GM12878 (cell line): ENCODE data around the gene CCT6A. TPM values are rescaled to one million over a fixed set of nuclear protein-coding genes. Genes with fewer than 3 reads are reported as not detected.

Source experiments
- ATAC-seq: fragments of 200-7000 bp; cut with Tn5 transposase; 3 replicates; pipeline ENCODE4 v1.9.1; 2020; ENCODE audit warnings: mild to moderate bottlenecking, moderate library complexity
- Bru-seq: library from RNA; stranded (reverse); fragments of 400-500 nt; gene quantifications from one replicate; lab custom pipeline; 2021; lab: Mats Ljungman, UMichigan
- BruChase-seq, 2 experiments: library from RNA; stranded (reverse); fragments of 400-500 nt; gene quantifications; one replicate each; lab custom pipeline; 2021; lab: Mats Ljungman, UMichigan
- BruUV-seq: library from RNA; stranded (reverse); fragments of 400-500 nt; replicated peaks from 2 replicates; lab custom pipeline; 2021; lab: Mats Ljungman, UMichigan
- CTCF ChIA-PET: fragments of 300-600 bp; sonication (Branson Sonifier 250); formaldehyde crosslinking; extraction: SDS; loops from one replicate; lab custom pipeline; 2021; ENCODE audit warnings: inconsistent platforms; lab: Yijun Ruan, JAX
- POLR2A ChIA-PET: fragments of 350-600 bp; formaldehyde crosslinking; extraction: SDS; loops from one replicate; lab custom pipeline; 2021; ENCODE audit warnings: inconsistent platforms; lab: Charles Lee
- RAD21 ChIA-PET: fragments of 300-600 bp; sonication (Branson Sonifier 250); formaldehyde crosslinking; loops from one replicate; lab custom pipeline; 2023; ENCODE audit warnings: antibody characterized with exemption; ENCODE audit not compliant: unreplicated experiment; lab: Charles Lee
- SMC1A ChIA-PET: fragments of 300-600 bp; sonication (Branson Sonifier 250); formaldehyde crosslinking; loops from one replicate; lab custom pipeline; 2023; ENCODE audit not compliant: unreplicated experiment, uncharacterized antibody; lab: Charles Lee
- DNase-seq: peaks from one replicate; pipeline ENCODE4 v3.0.0-alpha.2; 2011; ENCODE audit warnings: low read depth, low spot score
- FAIRE-seq: peaks from 3 replicates; lab custom pipeline; 2011; peaks lifted over from hg19 to GRCh38; lab: Jason Lieb, UNC
- H2AFZ ChIP-seq: 2 replicates; pipeline ENCODE4 v1.6.0; 2011; ENCODE audit warnings: low read depth, low read length, control low read depth; ENCODE audit not compliant: control insufficient read depth
- H3K27ac ChIP-seq: 2 replicates; pipeline ENCODE4 v1.5.1; 2011; ENCODE audit warnings: control low read depth; ENCODE audit not compliant: control insufficient read depth, insufficient read depth
- H3K27me3 ChIP-seq, 2 experiments: replicated peaks in 1 of 2; 2 replicates each; pipeline versions ENCODE4 v1.6.0 to v1.6.1; 2011; ENCODE audit warnings: low read length in 1 of 2; ENCODE audit not compliant: control insufficient read depth in 2 of 2, insufficient read depth in 2 of 2
- H3K36me3 ChIP-seq, 2 experiments: 2 replicates each; pipeline ENCODE4 v1.5.1; 2011; ENCODE audit warnings: low read length in 1 of 2; ENCODE audit not compliant: control insufficient read depth in 2 of 2, insufficient read depth in 2 of 2
- H3K4me1 ChIP-seq: 2 replicates; pipeline ENCODE4 v1.6.1; 2011; ENCODE audit warnings: mild to moderate bottlenecking, low read length, moderate library complexity, mixed read lengths; ENCODE audit not compliant: control insufficient read depth, insufficient read depth
- H3K4me2 ChIP-seq: 2 replicates; pipeline ENCODE4 v1.6.0; 2011; ENCODE audit warnings: control low read depth; ENCODE audit not compliant: control insufficient read depth, insufficient read depth
- H3K4me3 ChIP-seq: fragments of 200-600 bp; sonication (generic); 2 replicates; pipeline ENCODE4 v1.5.1; 2016
- H3K79me2 ChIP-seq: 2 replicates; pipeline ENCODE4 v1.6.0; 2011; ENCODE audit warnings: low read length; ENCODE audit not compliant: control insufficient read depth, insufficient read depth
- H3K9ac ChIP-seq: 2 replicates; pipeline ENCODE4 v1.8.0; 2011; ENCODE audit warnings: low read length, control low read depth, mixed read lengths; ENCODE audit not compliant: control insufficient read depth, insufficient read depth
- H3K9me3 ChIP-seq: replicated peaks from 3 replicates; pipeline ENCODE4 v1.5.1; 2011; ENCODE audit warnings: mild to moderate bottlenecking, low read length; ENCODE audit not compliant: control insufficient read depth, insufficient read depth
- H4K20me1 ChIP-seq: 2 replicates; pipeline ENCODE4 v1.6.0; 2011; ENCODE audit not compliant: control insufficient read depth, insufficient read depth
- BCL11A ChIP-seq: IDR thresholded peaks from 2 replicates; pipeline ENCODE4 v1.6.1; 2011; ENCODE audit warnings: low read depth, low read length
- FOXK2 ChIP-seq: fragments of 450-650 bp; IDR thresholded peaks from 2 replicates; pipeline ENCODE4 v1.6.1; 2017; ENCODE audit warnings: mild to moderate bottlenecking, moderate library complexity
- MEF2B ChIP-seq: fragments of 450-650 bp; IDR thresholded peaks from 2 replicates; pipeline ENCODE4 v1.6.1; 2018; ENCODE audit warnings: mild to moderate bottlenecking, moderate library complexity; ENCODE audit not compliant: partially characterized antibody, poor library complexity, severe bottlenecking
- NBN ChIP-seq: fragments of 450-650 bp; IDR thresholded peaks from 2 replicates; pipeline ENCODE4 v1.6.1; 2016
- NFYA ChIP-seq: IDR thresholded peaks from 2 replicates; pipeline ENCODE4 v1.6.1; 2011; ENCODE audit warnings: low read depth, mild to moderate bottlenecking, low read length, improper control_type of control experiment, borderline replicate concordance
- NR2C2 ChIP-seq: IDR thresholded peaks from 2 replicates; pipeline ENCODE4 v1.6.1; 2011; ENCODE audit warnings: borderline replicate concordance, low read depth; ENCODE audit not compliant: control insufficient read depth, insufficient read length
- POU2F2 ChIP-seq: IDR thresholded peaks from 3 replicates; pipeline ENCODE4 v1.6.1; 2011; ENCODE audit warnings: low read depth, mild to moderate bottlenecking, low read length, borderline replicate concordance
- RAD21 ChIP-seq: IDR thresholded peaks from 2 replicates; pipeline ENCODE4 v1.6.1; 2011; ENCODE audit warnings: mild to moderate bottlenecking, low read depth, low read length, moderate library complexity; ENCODE audit not compliant: insufficient read depth
- SUPT20H ChIP-seq: IDR thresholded peaks from 2 replicates; pipeline ENCODE4 v1.6.1; 2011; ENCODE audit warnings: low read depth, mild to moderate bottlenecking, low read length, moderate library complexity, borderline replicate concordance; ENCODE audit not compliant: control insufficient read depth
- SUZ12 ChIP-seq: fragments of 200-600 bp; sonication (generic); IDR thresholded peaks from one replicate; pipeline ENCODE4 v1.6.1; 2018; ENCODE audit warnings: antibody characterized with exemption, mild to moderate bottlenecking; ENCODE audit not compliant: unreplicated experiment
- YY1 ChIP-seq: IDR thresholded peaks from 2 replicates; pipeline ENCODE4 v1.6.1; 2011; ENCODE audit warnings: low read depth, mild to moderate bottlenecking, low read length
- ZBED1 ChIP-seq: IDR thresholded peaks from 2 replicates; pipeline ENCODE4 v1.6.1; 2016; ENCODE audit warnings: borderline replicate concordance
- WGBS: methylation state at CpG from one replicate; pipeline ENCODE4 v1.1.6; 2016; ENCODE audit warnings: low lambda C conversion rate; ENCODE audit not compliant: insufficient replicate concordance, insufficient coverage; ENCODE audit errors: missing lambda C conversion rate; 5-methylcytosine and 5-hydroxymethylcytosine counted together
- in situ Hi-C: fragments of 300-500 bp; cut with MboI; formaldehyde crosslinking; loops from 9 replicates; pipeline ENCODE4 v1.14.3; 2018; ENCODE audit warnings: mixed read lengths
- intact Hi-C: fragments of 100-400 bp; cut with micrococcal nuclease; formaldehyde crosslinking; loops from one replicate; pipeline ENCODE4 v1.14.2; 2022; ENCODE audit not compliant: unreplicated experiment
- long read RNA-seq, 2 experiments: library from polyadenylated mRNA; unstranded; transcript quantifications; one replicate each; pipeline ENCODE4 v2.0.0, GENCODE V29; 2019 to 2020
- polyA minus RNA-seq, 3 experiments: library from RNA; depleted of rRNA, polyadenylated mRNA; stranded (reverse); fragments of >200 nt; gene quantifications; 2 replicates each; pipeline ENCODE4 v1.2.3, GENCODE V29; 2011
- polyA plus RNA-seq, 11 experiments: library from polyadenylated mRNA; depleted of rRNA in 4 of 11; unstranded in 6 of 11; stranded (reverse) in 5 of 11; fragments of >200 nt; fragmentation: Nextera tagmentation in 4 of 11; fragmentation: Illumina TruSeq in 1 of 11; extraction: Ambion mirVana in 4 of 11; extraction: Trizol in 1 of 11; gene quantifications; 1 replicate in 1 of 11; 2 replicates in 10 of 11; pipeline versions ENCODE4 v1.2.1 to v1.2.3, GENCODE V29; 2011 to 2016; ENCODE audit warnings: inconsistent platforms in 2 of 11, missing spikeins in 2 of 11, low read depth in 1 of 11
- total RNA-seq, 4 experiments: library from RNA; depleted of rRNA in 3 of 4; stranded (reverse); fragments of >200 nt in 3 of 4; fragmentation: Illumina TruSeq in 1 of 4; extraction: Trizol in 1 of 4; gene quantifications; 2 replicates each; pipeline versions ENCODE4 v1.2.1 to v1.2.3, GENCODE V29; 2013 to 2021
- TF ChIP-seq, protein P1 (sequence below): IDR thresholded peaks from 2 replicates; pipeline ENCODE4 v1.6.1; 2012; ENCODE audit warnings: low read depth, low read length, improper control_type of control experiment
- TF ChIP-seq, protein P2 (sequence below): fragments of 450-650 bp; IDR thresholded peaks from 2 replicates; pipeline ENCODE4 v1.6.1; 2017; ENCODE audit warnings: mild to moderate bottlenecking

The CCT6A gene
- 96.4 and 103 TPM in 2 replicates for total RNA-seq (2013; cell fraction: nucleolus; rRNA removed)
- 263 and 264 TPM in 2 replicates for total RNA-seq (2014; rRNA removed)
- total RNA-seq (2014; rRNA removed; fragmentation: Illumina TruSeq; extraction: Trizol) = 324 and 357 TPM in 2 replicates
- 202 and 206 TPM in 2 replicates for total RNA-seq (2021)
- 162 TPM for polyA plus RNA-seq (2011; ENCODE audit: low read depth)
- 346 and 392 TPM in 2 replicates for polyA plus RNA-seq (2011; rRNA removed)
- 129 and 184 TPM in 2 replicates for polyA plus RNA-seq (2011; cell fraction: cytosol; rRNA removed)
- 131 and 175 TPM in 2 replicates for polyA plus RNA-seq (2011; cell fraction: nucleus; rRNA removed)
- polyA plus RNA-seq (2012) = 121 and 132 TPM in 2 replicates
- 272 and 346 TPM in 2 replicates for polyA plus RNA-seq (2014; fragmentation: Illumina TruSeq; extraction: Trizol)
- 100 to 1,000 TPM; 191 to 319 TPM for polyA plus RNA-seq (2014; fragmentation: Nextera tagmentation; extraction: Ambion mirVana)
- 247 and 252 TPM in 2 replicates for polyA plus RNA-seq (2014; rRNA removed)
- polyA plus RNA-seq (2016; fragmentation: Nextera tagmentation; extraction: Ambion mirVana) = 100 to 1,000 TPM; 455 to 480 TPM
- polyA minus RNA-seq (2011; rRNA and poly(A)+ RNA removed) = 170 and 321 TPM in 2 replicates
- polyA minus RNA-seq (2011; cell fraction: cytosol; rRNA and poly(A)+ RNA removed) = 57.2 and 72.0 TPM in 2 replicates
- 42.2 and 64.6 TPM in 2 replicates for polyA minus RNA-seq (2011; cell fraction: nucleus; rRNA and poly(A)+ RNA removed)
- Bru-seq, nascent RNA = percentile 94 among the genes with signal in this experiment
- percentile 98 among the genes with signal in this experiment for BruChase-seq, experiment 1, labeled RNA remaining after a 6-hour chase
- BruChase-seq, experiment 2, labeled RNA remaining after a 2-hour chase = percentile 98 among the genes with signal in this experiment
- long read RNA-seq, experiment 1, transcript CCT6A-201 (14 exons, 2,719 nt) = major isoform, 528 of 636 reads
- long read RNA-seq, experiment 1, transcript CCT6A-202 (13 exons, 2,529 nt) = minor isoform, 14 of 636 reads
- long read RNA-seq, experiment 1, partial matches to known transcripts = 61 of 636 reads
- long read RNA-seq, experiment 1, other reads (novel, unspliced or antisense) = 33 of 636 reads
- long read RNA-seq, experiment 2, transcript CCT6A-202 (13 exons, 2,529 nt) = minor isoform, 111 of 4,806 reads
- long read RNA-seq, experiment 2, transcript CCT6A-201 (14 exons, 2,719 nt) = major isoform, 4,164 of 4,806 reads
- long read RNA-seq, experiment 2, partial matches to known transcripts = 381 of 4,806 reads
- long read RNA-seq, experiment 2, other reads (novel, unspliced or antisense) = 143 of 4,806 reads

- Histone ChIP-seq H3K9ac (peak within 1 kb of the TSS; percentile 96), H3K27ac (peak within 1 kb of the TSS; percentile 83), H4K20me1 (no peaks in the 10 kb centered on the region; the same call in 1 of the 2 replicates), H3K4me2 (peak within 1 kb of the TSS; percentile 75), H3K27me3 (no peaks in the 10 kb centered on the region), H2AFZ (peak within 1 kb of the TSS; percentile 87), H3K79me2 (peaks cover 58% of the 10 kb centered on the region), H3K36me3 (peaks cover 1 to 15% of the 10 kb centered on the region in 2 experiments; a peak in 3 of 4 replicates), H3K9me3 (no peaks in the 10 kb centered on the region), H3K4me3 (peak within 1 kb of the TSS; percentile 86), H3K4me1 (peaks cover 14% of the 10 kb centered on the region)
- ChIA-PET POLR2A (interaction anchor here (0.7 to 2.4 kb wide), 12 partner anchors 9 to 1292 kb away, joined by 3 to 29 read pairs (median 4); partner anchors contain the start of genes CHCHD2, SEC61G and SUMF2), RAD21 (interaction anchor here (0.6 to 1.7 kb wide), 8 partner anchors 9 to 410 kb away, joined by 3 to 23 read pairs (median 4); partner anchors contain the start of genes NIPSNAP2 and SUMF2), CTCF (interaction anchor here (0.7 to 2.0 kb wide), 8 partner anchors 11 to 51 kb away, joined by 3 to 7 read pairs (median 5); no protein-coding TSS in a partner anchor), SMC1A (interaction anchor here (0.8 to 2.1 kb wide), 7 partner anchors 11 to 520 kb away, joined by 3 to 13 read pairs (median 4); partner anchors contain the start of gene CHCHD2)
- TSS peak; percentile 72 for BruUV-seq
- FAIRE-seq (peak; percentile 87), ATAC-seq (peak; percentile 94), DNase-seq (peak; percentile 87)
- intact Hi-C loops = loop anchor here (1.0 to 5.0 kb wide), 4 partner anchors 13 to 514 kb away; partner anchors contain the start of genes SUMF2 and VOPP1
- in situ Hi-C loops = no loop called here
- WGBS = under 1% methylated on average over 94 of the region's 97 CpGs
- TF ChIP-seq NFYA (no peak; the same call in 1 of the 2 replicates), NR2C2 (no peak), YY1 (peak; percentile 86), MEF2B (no peak), NBN (peak; percentile 80), SUPT20H (no peak), RAD21 (no peak), ZBED1 (0 out of 2 replicates have a peak, but pooled peaks have one; percentile 16), SUZ12 (no peak), BCL11A (no peak), POU2F2 (no peak), FOXK2 (no peak)
- TF ChIP-seq, protein P1, sequence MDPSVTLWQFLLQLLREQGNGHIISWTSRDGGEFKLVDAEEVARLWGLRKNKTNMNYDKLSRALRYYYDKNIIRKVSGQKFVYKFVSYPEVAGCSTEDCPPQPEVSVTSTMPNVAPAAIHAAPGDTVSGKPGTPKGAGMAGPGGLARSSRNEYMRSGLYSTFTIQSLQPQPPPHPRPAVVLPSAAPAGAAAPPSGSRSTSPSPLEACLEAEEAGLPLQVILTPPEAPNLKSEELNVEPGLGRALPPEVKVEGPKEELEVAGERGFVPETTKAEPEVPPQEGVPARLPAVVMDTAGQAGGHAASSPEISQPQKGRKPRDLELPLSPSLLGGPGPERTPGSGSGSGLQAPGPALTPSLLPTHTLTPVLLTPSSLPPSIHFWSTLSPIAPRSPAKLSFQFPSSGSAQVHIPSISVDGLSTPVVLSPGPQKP = no peak
- TF ChIP-seq, protein P2, sequence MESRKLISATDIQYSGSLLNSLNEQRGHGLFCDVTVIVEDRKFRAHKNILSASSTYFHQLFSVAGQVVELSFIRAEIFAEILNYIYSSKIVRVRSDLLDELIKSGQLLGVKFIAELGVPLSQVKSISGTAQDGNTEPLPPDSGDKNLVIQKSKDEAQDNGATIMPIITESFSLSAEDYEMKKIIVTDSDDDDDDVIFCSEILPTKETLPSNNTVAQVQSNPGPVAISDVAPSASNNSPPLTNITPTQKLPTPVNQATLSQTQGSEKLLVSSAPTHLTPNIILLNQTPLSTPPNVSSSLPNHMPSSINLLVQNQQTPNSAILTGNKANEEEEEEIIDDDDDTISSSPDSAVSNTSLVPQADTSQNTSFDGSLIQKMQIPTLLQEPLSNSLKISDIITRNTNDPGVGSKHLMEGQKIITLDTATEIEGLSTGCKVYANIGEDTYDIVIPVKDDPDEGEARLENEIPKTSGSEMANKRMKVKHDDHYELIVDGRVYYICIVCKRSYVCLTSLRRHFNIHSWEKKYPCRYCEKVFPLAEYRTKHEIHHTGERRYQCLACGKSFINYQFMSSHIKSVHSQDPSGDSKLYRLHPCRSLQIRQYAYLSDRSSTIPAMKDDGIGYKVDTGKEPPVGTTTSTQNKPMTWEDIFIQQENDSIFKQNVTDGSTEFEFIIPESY = no peak
These were observed at the start of gene CCT6A, which contains the start of gene PSPH for GRCh38 chr7:56051339-56052191. Gene CCT6A (plus strand): TSS chr7:56051765. CDS start chr7:56051849, 84 bp downstream. Gene PSPH (minus strand): TSS chr7:56051444. CDS start chr7:56021212, 30,232 bp downstream.
